Mesenteric fat pad (tissue), 1 donor: ENCODE data around the gene PRKAG2. TPM values are rescaled to one million over a fixed set of nuclear protein-coding genes. Genes with fewer than 3 reads are reported as not detected.

ENCODE experiments used
- DNase-seq: peaks from one replicate; pipeline ENCODE4 v3.0.0-alpha.2; 2020; ENCODE audit warnings: low spot score
- total RNA-seq: library from RNA; stranded (reverse); fragmentation: NEBNext Ultra II Directional; extraction: Animal tissue kit (Norgen Biotek cat#: 25700); gene quantifications from one replicate; pipeline ENCODE4 v1.2.1, GENCODE V29; 2021
- donor health status: DM: yes; HTN: yes; CAD: no.

PRKAG2 gene
- total RNA-seq, 1 donor from 2014 or later, result 61.2 TPM

DNA sequence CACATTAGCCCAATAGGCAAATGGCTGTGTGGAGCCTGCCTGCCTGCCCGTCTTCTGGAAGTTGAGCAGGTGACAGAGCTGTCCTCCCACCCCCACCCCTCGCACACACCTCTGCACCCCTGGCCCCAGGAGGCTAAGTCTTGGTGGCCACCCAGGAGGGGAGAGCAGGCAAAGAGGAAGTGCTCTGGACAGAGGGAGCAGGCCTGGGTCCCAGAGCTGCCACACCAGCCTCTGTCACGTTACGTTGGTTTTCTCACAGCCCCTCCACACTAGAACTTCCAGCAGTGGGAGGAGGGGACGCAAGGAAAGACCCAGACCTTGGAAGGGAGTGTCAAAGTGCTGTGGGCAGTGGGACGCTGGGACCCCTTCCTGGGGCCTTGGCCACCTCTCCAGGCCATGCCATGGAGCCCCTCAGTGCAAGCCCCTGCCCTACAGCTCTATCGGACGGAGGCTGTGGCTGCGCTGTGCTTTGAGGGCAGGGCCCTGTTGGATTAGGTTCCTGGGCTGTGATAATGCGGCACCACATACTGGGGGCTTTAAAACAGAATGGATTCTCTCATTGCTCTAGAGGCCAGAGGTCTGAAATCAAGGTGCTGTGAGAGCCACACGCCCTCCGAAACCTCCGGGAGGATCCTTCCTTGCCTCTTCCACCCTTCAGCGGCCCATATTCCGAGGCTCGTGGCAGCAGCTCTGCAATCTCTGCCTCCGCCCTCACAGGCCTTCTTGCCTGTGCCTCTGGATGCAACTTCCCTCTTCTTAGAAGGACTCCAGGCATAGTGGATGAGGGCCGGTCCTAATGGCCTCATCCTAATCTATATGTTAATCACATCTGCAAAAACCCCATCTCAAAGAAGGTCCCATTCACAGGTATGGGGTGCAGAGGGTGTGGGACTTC is 9.9 kb downstream of the PRKAG2 start:
- DNase-seq, result no peak

DNA sequence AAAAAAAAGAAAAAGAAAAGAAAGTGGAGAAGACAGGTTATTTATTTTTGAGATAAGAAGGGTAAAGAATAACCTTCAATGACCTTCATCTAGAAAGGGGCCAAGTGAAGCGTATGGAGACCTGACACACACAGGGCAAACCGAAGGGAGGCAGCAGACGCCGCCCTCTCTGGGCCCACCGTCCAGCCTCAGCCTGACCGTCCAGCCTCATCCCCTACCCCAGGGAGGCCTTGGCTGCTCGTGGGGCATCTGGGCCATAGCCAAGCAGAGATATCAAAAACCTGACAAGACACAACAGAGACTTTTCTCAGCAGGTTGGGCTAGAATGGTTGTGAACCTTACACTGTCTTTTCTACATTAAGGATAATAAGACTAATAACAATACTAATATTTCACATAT is 10.9 kb downstream of the PRKAG2 start:
- DNase-seq, result no peak

DNA sequence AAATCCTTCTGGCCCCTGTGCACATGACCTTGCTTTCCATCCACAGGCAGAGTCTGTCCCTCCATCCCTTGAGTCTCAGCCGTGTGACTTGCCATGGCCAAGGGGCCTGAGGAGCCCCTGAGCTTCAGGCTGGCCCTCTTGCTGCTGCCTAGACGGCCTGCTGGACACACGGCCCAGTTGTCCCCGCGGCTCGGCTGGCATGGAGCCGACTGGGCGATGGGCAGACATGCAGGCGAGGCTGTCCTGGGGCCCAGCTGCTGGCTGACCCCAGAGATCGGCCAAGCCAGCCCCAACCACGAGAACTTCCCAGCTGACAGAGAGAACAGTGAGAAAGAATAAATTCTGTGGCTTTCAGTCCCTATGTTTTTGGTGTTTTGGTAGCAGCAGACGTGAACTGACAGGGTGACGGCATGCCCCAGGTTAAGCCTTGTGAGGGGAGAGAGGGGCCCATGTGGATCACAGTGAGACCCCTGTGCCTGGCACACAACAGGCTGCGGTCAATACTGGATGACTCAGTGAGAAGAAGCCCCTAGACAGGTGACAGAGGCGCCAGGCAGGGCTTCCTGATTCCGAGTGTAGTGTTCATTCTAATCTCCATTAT is 11.7 kb downstream of the PRKAG2 start:
- DNase-seq, result no peak

DNA sequence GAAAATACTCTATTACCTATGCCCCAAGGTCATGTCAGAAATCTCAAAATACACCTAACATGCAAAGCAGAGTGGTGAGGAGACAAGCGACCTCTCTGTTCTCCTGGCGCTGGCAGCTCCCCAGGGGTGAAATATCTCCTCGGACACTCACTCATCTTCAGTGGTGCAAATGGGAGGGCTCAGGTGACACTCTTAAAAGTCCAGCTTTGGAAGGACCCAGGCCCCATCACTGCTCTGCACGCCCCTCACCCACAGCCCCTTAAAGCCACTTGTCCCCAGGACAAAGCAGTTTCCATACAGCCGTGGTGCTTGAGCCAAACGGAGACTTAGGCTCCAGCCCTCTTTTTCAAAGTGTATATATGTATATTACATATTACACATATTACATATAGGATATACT is 12.4 kb downstream of the PRKAG2 start:
- DNase-seq, result no peak

DNA sequence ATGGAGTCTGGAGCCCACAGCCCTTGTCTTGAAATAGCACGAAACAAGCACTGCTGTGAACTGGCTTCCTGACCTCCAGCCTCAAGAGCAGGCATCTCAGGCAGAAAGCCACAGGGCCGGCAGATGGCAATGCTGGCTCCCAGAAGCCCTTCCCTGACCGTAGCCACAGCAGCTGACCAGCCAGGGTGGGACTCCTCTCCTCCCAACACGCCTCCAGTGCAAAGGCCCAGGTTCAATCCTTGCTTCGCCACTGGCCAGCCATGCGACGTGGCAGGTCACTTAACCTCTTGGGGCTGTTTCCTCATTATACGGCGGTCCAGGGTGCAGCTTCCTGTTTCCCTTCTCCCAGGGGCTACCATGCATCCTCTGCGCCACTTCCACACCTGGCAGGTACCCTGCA is 12.8 kb downstream of the PRKAG2 start:
- no peak for DNase-seq

DNA sequence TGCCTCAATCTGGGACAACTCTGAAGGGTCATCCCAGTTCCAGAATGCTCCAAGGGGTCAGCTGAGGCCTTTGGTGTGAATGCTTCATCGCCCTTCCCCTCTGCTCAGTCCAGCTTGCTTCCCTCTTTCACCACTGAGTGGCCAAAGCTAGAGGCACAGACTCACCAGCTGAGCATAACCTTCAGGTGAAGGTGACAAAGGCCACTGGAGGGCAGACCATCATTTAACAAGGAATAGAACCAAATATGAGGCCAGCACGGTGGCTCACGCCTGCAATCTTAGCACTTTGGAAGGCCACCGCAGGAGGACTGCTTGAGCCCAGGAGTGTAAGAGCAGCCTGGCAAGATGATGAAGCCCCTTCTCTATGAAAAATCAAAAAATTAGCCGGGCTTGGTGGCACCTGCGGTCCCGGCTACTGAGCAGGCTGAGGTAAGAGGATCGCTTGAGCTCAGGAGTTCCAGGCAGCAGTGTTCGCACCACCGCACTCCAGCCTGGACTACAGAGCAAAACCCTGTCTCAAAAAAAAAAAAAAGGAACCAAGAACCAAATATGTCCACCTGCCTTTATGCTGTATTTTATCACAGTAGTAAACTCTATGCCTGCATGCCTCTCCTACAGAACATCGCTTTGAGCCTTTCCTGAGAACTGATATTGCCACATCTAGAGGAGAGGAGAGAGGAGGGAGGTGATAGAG is 13.4 kb downstream of the PRKAG2 start:
- no peak for DNase-seq

DNA sequence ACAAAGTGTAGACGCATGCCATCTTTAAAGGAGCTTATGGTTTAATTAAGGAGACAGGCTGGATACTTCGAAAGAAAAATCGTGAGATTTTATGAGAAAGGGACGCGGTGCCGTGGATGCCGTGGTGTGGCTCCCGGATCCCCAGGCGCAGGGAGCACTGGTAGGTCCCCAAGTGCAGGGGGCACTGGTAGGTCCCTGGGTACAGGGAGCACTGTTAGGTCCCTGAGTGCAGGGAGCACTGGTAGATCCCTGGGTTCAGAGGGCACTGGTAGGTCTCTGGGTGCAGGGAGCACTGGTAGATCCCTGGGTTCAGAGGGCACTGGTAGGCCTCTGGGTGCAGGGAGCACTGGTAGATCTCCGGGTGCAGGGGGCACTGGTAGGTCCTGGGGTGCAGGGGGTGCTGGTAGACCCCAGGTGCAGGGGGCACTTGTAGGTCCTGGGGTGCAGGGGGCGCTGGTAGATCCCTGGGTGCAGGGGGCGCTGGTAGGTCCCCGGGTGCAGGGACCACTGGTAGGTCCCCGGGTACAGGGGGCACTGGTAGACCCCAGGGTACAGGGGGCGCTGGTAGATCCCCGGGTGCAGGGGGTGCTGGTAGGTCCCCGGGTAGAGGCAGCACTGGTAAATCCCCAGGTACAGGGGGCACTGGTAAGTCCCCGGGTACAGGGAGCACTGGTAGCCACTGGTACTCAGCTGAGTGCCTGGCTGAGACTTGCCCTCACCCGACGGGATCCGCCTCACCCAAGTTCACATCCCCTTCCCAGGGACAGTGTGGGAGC is 14.1 kb downstream of the PRKAG2 start:
- no peak for DNase-seq

DNA sequence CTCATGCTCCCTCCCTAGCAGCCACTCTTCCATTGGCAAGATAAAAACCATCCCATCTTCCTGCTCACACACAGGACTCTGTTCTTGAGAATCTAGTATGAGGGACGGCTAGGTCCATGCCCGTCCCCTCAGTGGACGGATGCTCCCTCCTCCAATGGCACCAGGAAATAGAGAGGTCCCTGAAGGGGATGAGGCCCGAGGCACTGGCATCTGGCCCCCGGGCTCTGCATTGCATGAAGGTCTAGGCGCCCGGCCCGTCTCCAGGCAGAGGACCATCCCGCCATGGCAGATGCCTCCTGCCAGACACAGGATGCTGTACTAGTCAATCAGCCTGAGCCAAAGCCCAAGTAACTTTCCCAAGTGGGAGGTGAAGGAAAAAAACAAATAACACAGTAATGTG is 15.0 kb downstream of the PRKAG2 start:
- no peak for DNase-seq

DNA sequence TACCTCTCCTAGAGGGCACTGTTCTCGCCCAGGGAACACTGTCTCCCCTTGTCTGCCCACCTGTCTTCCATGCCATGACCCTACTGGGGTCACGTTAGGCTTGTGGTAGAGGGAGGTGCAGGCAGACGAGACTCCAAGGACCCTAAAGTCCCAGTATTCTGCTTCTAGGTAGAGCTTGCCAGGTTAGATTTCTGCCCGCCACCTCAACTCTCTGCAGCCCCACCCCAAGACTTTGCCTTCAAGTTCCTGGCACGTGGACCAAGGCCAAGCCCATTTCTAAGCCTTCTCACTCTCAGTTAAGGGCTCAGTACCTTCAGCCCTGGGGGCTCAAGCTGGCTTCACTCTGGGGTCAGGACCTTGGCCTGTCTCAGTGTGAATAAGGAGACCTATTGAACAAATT is 16.1 kb downstream of the PRKAG2 start:
- DNase-seq, result no peak

DNA sequence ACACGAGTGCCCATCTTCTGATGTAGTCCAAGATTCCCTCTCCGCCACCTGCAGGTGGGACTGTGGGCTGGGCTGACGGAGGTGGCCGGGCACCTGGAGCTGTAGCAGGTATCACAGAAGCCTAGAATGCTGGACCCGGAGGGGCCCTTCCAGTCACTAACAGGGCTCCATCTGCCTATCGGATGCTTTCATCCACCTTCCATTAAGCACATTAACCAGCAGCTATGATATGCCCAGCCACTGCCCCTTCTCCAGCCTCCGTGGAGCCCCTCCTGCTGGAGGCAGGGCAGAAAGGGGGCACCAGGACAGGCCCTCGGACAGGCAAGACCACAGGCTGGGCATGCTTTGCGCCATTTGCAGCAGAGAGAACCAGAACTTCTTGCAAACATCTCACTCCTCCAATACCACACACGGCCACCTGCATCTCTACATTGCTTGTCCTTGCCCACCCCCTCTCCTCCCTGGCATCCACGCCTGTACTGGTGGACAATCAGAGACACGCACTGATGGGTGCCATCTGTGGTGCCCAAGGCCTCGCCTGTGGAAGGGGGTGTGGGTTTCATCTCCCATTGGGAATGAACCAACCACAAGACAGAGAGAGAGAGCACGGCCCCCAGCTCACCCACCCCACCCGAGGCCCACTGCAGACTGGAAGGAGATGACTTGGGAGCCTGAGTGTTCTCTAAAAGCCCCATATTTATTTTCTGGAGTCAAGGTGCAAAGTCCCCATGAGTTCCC is 16.8 kb downstream of the PRKAG2 start:
- DNase-seq, result no peak

DNA sequence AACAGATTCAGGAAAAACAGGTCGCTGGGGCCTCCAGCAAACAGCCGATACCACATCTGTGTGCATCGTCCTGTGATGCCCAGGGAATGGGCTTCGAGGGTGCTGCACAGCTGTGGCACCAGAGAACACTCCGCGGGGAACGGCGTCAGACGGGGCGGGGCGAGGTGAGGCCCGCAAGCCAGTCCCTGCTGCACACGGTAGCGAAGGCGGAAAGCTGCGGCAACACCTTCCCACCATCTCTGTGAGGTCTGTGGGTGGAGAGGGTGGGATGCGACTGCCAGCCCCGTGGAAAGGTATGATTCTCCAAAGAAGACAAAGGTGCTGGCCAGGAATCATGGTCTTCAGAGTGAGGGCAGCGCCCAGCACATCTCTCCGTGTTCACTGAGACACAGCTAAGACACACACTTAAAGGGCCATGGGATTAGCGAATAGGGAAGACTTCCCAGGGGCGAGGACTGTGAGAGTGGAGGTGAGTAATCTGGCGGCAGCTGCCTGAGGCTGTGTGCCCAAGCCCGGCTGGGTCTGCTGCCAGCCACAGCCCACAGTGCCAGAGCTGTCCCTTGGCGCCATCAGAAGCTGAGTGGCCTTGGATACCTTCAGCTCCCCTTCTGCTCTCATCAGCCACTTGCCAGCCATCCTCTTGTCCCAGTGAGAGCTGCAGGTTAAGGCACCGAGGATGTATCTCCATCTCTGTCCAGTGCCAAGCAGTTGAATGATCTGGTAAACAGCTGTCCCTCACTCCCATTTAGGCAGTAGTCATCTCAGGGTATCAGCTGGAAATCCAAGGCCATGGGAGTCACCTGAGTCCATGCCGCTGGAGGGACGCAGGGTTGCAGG is 17.6 kb downstream of the PRKAG2 start:
- no peak for DNase-seq

DNA sequence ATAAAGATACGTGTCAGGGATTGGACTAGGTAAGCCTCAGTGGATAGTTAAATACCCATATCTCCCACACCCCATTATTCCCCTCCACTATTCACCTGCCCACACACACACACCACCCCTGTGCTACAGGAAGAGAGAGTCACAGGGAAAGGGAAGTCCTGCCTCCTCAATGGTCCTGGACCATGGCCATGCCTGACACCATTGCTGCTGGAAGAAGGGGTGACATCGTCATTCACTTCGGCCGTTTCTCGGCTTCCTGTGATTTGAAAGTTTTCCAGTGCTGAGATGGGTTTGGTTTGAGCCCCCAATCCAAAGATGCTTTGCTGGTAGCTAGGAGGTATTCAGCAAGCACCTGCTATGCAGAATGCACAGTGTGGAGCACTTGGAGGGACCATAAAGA is 18.5 kb downstream of the PRKAG2 start:
- no peak for DNase-seq

DNA sequence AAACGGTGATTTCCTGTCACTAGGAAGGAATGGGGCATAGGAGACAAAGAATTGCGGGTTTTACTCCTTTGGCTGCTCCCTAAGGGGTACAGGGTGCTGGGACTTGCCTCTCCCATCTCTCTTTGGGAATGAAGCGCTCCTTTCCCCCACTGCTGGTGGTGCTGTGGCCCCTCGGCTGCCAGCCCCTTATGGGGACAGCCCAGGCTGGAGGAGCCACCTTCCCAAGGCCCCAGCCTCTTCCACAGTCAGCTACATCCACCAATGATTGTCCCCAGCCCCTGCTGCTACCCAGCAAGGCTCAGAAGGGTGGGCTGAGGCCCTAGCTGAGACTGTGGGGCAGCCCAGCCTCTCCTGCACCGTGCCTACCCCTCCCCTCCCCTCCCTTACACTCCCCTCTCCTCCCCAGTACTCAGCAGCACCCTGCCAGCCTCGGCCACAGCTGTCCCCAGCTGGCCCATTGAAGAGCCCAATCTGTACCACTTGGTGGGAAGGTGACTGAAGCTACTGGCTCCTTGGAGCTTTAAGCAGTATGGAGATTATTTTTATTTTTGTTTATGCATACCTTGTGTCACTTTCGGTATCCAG is 19.0 kb downstream of the PRKAG2 start:
- DNase-seq, result no peak

DNA sequence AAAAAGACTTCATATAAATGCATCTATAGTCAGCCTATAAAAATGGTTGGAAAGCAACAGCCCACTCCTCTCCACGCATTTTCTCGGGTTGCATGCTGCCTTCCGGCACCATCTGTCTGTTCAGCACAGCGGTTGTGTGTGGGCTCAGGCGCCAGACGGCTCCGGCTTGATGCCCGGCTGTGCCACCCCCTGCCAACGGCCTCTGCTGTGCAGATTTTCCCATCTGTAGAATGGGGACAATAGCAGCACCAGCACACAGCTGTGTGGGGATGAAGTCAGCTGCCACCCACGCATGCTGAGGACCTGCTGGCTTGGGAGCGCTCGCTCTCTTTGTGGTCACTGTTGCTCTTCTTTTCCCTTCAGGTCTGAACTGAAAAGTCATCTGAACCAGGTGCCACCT is 19.5 kb downstream of the PRKAG2 start:
- no peak for DNase-seq

DNA sequence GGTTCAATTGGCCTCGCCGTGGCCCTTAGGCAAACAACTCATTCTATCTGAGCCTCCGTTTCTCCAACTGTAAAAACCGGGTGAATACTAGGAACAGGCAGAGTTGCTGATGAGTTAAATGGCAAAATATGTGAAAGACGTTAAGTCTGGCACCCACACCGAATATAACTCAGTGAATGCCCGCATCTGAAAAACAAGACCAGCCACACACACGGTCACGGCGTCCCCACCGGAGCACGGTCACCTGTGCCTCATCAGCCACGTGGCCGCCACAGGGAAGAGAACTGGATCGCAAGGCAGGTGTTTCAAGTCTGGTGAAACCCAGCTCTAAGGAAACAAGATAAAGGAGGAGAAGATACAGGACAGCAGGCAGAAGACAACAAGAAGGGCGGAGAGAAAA is 20.4 kb downstream of the PRKAG2 start:
- DNase-seq, result no peak

DNA sequence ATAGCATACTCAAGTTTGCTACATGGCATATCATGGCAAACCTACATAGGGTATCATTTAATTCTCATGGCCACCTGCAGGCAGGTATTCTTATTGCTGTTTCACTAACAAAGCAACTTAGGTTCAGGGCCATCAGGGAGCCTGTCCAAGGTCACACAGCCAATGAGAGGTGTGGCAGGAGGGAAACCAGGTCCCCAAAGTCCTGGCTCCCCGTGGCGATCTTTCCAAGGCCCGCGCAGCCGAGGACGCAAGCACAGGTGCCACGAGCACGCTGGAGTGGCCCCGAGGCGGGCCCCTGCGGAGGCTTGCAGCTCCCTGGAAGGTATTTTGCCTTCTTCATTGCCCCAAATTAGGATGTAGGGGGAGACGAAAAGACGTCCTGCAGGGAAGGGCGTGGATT is 20.8 kb downstream of the PRKAG2 start:
- DNase-seq, result no peak

DNA sequence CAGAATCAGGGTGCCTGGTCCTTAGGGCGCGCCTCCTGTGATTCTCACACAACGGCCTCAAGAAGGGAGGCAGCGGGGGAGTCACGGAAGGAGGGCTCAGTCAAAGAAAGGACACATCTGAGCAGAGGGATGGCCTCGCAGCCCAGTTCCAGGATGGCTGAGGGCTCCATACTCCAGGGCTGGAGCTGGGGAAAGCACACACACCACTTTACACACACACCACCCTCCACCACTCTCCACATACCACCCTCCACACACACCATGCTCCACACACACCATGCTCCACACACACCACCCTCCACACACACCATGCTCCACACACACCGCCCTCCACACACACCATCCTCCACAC is 22.2 kb downstream of the PRKAG2 start:
- no peak for DNase-seq

DNA sequence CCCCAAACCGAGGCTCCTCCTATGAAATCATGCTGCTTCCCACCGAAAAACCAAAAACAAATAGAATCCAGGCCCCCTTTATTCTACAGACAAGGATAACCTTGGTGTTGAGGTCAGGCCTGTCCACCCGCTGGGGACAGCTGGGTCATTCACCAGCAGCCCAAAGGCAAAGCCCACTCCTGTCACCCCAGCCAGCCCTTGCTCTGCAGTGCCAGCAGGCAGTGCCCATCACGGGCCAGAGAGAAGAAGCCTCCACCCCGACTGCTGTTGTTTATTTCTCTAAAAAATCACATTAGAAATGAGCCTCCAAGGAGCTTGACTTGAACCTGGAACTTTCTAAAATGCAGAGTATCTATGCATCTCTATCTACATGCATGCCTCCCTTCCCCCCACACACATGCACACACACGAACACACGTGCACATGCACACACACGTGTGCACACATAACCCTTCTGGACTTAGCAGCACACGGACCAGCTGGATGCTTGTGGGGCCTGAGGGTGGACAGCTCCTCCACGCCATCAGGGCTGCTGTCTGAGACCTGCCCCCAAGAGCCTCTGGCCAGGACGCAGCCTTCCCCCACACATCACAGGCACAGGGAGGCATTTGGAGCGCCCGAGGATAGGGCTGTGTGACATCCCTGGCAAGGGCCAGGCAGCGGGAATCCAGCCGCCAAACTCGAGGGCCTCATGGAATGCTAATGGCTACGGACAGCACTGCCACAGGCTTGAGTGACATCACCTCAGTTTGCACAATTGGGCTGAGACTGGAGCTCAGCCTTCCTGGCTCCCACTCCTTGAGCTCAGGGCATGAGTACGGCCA is 22.8 kb downstream of the PRKAG2 start:
- DNase-seq, result no peak
